RWPE1 (cell line): ENCODE measurements around the gene TAX1BP3.

Source experiments
- CTCF ChIA-PET: fragments of 350-600 bp; sonication (Branson Sonifier 250); formaldehyde crosslinking; extraction: SDS; loops from one replicate; lab custom pipeline; 2021; lab: Yijun Ruan, JAX
- POLR2A ChIA-PET: fragments of 400-600 bp; formaldehyde crosslinking; extraction: SDS; loops from one replicate; lab custom pipeline; 2020; ENCODE audit warnings: antibody characterized with exemption; ENCODE audit not compliant: low non-redundant PET; lab: Yijun Ruan, JAX
- DNase-seq: peaks from one replicate; pipeline ENCODE4 v3.0.0; 2012; ENCODE audit warnings: low spot score
- H3K27ac ChIP-seq: fragments of 450-650 bp; 2 replicates; pipeline ENCODE4 v1.5.1; 2017
- CTCF ChIP-seq: fragments of 450-650 bp; conservative IDR thresholded peaks from 2 replicates; pipeline ENCODE4 v1.5.1; 2017; ENCODE audit warnings: low read depth, mild to moderate bottlenecking

Gene TAX1BP3

GRCh38 chr17:3689262-3690093, 21.1 kb upstream of the TAX1BP3 start:
- no peak for TF ChIP-seq CTCF
- H3K27ac ChIP-seq = no peak overlapping the region
- DNase-seq = no peak
- ChIA-PET CTCF (no interaction called here), POLR2A (no interaction called here)

GRCh38 chr17:3688852-3689261, 20.5 kb upstream of the TAX1BP3 start:
- ChIA-PET CTCF (no interaction called here), POLR2A (no interaction called here)
- no peak for DNase-seq
- no peak for TF ChIP-seq CTCF
- H3K27ac ChIP-seq = no peak overlapping the region

GRCh38 chr17:3688027-3688553, 19.7 kb upstream of the TAX1BP3 start:
- DNase-seq = no peak
- no peak overlapping the region for H3K27ac ChIP-seq
- no peak for TF ChIP-seq CTCF
- POLR2A ChIA-PET = no interaction called here
- CTCF ChIA-PET = no interaction called here

GRCh38 chr17:3685174-3685573, 16.8 kb upstream of the TAX1BP3 start:
- ChIA-PET CTCF (no interaction called here), POLR2A (no interaction called here)
- no peak for TF ChIP-seq CTCF
- no peak overlapping the region for H3K27ac ChIP-seq
- DNase-seq = no peak

GRCh38 chr17:3683054-3683511, 14.7 kb upstream of the TAX1BP3 start:
- CTCF ChIA-PET = interaction anchor here (0.6 to 0.7 kb wide), 3 partner anchors 11 to 73 kb away, joined by 3 to 5 read pairs (median 4); no protein-coding TSS in a partner anchor
- POLR2A ChIA-PET = no interaction called here
- DNase-seq = peak; percentile 67
- peak; percentile 89 for TF ChIP-seq CTCF
- H3K27ac ChIP-seq = no peak overlapping the region

GRCh38 chr17:3682033-3682432, 13.7 kb upstream of the TAX1BP3 start:
- H3K27ac ChIP-seq = no peak overlapping the region
- ChIA-PET POLR2A (no interaction called here), CTCF (interaction anchor here (0.6 to 0.7 kb wide), 2 partner anchors 90 kb away, joined by 5 to 8 read pairs; no protein-coding TSS in a partner anchor)
- DNase-seq = no peak
- no peak for TF ChIP-seq CTCF
